Sigmoid colon (tissue), 7 donors: Measurements from ENCODE around the gene SPPL3. TPM values are rescaled to one million over a fixed set of nuclear protein-coding genes. Genes with fewer than 3 reads are reported as not detected.

Source experiments
- DNase-seq: peaks from one replicate; pipeline ENCODE4 v3.0.0-alpha.2; 2019
- H3K27ac ChIP-seq, 4 donors: fragments of 200-600 bp; sonication (generic); one replicate each; pipeline ENCODE4 v1.5.1; 2016 to 2019; ENCODE audit warnings: mild to moderate bottlenecking in 1 of 4
- H3K27me3 ChIP-seq, 3 donors: fragments of 200-600 bp; sonication (generic); one replicate each; pipeline ENCODE4 v1.5.1; 2019; ENCODE audit warnings: mild to moderate bottlenecking in 1 of 3
- H3K36me3 ChIP-seq, 4 donors: fragments of 200-600 bp; sonication (generic); one replicate each; pipeline ENCODE4 v1.5.1; 2016 to 2019
- H3K4me1 ChIP-seq, 4 donors: fragments of 200-600 bp; sonication (generic); one replicate each; pipeline ENCODE4 v1.5.1; 2017 to 2019
- H3K4me3 ChIP-seq, 4 donors: fragments of 200-600 bp; sonication (generic); one replicate each; pipeline ENCODE4 v1.5.1; 2017 to 2019; ENCODE audit warnings: mild to moderate bottlenecking in 2 of 4, moderate library complexity in 1 of 4
- H3K9me3 ChIP-seq, 4 donors: fragments of 200-600 bp in 3 of 4; sonication (generic) in 3 of 4; one replicate each; pipeline versions ENCODE4 v1.5.1 to v1.6.1; 2013 to 2019
- EP300 ChIP-seq, 4 donors: sonication (generic); formaldehyde crosslinking; IDR thresholded peaks; one replicate each; pipeline ENCODE4 v1.6.1; 2017; ENCODE audit warnings: antibody characterized with exemption in 4 of 4
- POLR2A ChIP-seq, 2 donors: fragments of 450-650 bp; IDR thresholded peaks; one replicate each; pipeline ENCODE4 v1.6.1; 2016; ENCODE audit warnings: antibody characterized with exemption in 2 of 2, mild to moderate bottlenecking in 2 of 2, moderate library complexity in 2 of 2
- POLR2AphosphoS5 ChIP-seq, 4 donors: sonication (generic); formaldehyde crosslinking; IDR thresholded peaks; one replicate each; pipeline ENCODE4 v1.6.1; 2017; ENCODE audit warnings: antibody characterized with exemption in 4 of 4
- WGBS, 2 donors: extraction: QIAGEN DNeasy Blood & Tissue Kit; methylation state at CpG; one replicate each; pipeline ENCODE4 v1.1.7; 2013; 5-methylcytosine and 5-hydroxymethylcytosine counted together
- intact Hi-C: fragments of 100-400 bp; cut with DNase I; formaldehyde crosslinking; loops from one replicate; pipeline ENCODE4 v1.15.1; 2023
- polyA plus RNA-seq, 3 donors: library from polyadenylated mRNA; stranded (reverse); fragments of 200-250 nt; gene quantifications; one replicate each; pipeline ENCODE4 v1.2.3, GENCODE V29; 2013
- total RNA-seq, 4 donors: library from RNA; depleted of rRNA; stranded (reverse); fragments of >200 nt; gene quantifications; one replicate each; pipeline ENCODE4 v1.1.0, GENCODE V29; 2016
- TF ChIP-seq, protein P1 (sequence below), 4 experiments: fragments of 450-650 bp in 3 of 4; fragments of 200-600 bp in 1 of 4; IDR thresholded peaks; one replicate each; pipeline ENCODE4 v1.5.1; 2016 to 2019; ENCODE audit warnings: antibody characterized with exemption in 4 of 4, mild to moderate bottlenecking in 3 of 4, moderate library complexity in 2 of 4
- donor health status: healthy with polysubstance abuse.
- donor health status: Bipolar disorder and iron deficiency.
- donor health status: healthy.

Gene SPPL3
- total and polyA plus RNA-seq, 7 donors: 8.6 to 28.0 (median 19.3) TPM

DNA sequence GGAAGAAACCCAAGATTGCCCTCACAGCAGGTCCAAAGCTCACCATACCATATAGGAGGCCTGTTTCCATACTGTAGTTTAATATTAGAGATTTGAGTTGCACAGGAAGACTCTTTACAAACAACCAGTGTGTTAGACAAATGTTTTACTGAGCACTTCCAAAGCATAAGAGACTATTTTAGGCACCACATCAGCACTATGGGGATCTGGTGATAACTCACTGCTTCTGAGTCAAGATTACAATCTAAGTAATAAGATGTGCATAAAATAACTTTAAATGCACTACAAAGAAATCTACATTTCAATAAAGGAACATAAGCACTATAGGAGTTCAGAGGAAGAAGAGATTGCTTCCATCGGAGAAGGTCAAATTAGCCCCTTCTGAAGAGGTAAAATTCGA lies 71.4 kb downstream of the SPPL3 start:
- WGBS, 2 donors: 92 to 94% methylated on average over 2 of the region's 2 CpGs
- intact Hi-C loops: loop anchor here (5.0 kb wide), 1 partner anchor 70 kb away; the partner anchor contains the start of gene SPPL3
- Histone ChIP-seq H3K27ac (peak overlapping the region in 3 of 4 donors; percentile 35 to 71 (median 67)), H3K4me3 (no peak overlapping the region), H3K4me1 (peaks cover 0 to 86% (median 67%) of the 10 kb centered on the region in 4 donors), H3K9me3 (no peaks in the 10 kb centered on the region), H3K36me3 (no peaks in the 10 kb centered on the region), H3K27me3 (no peaks in the 10 kb centered on the region)
- DNase-seq: no peak
- TF ChIP-seq POLR2A (IDR thresholded peaks at IDR 0.05): no peak
- no peak for TF ChIP-seq POLR2AphosphoS5 (IDR thresholded peaks at IDR 0.05)
- TF ChIP-seq, protein P1, sequence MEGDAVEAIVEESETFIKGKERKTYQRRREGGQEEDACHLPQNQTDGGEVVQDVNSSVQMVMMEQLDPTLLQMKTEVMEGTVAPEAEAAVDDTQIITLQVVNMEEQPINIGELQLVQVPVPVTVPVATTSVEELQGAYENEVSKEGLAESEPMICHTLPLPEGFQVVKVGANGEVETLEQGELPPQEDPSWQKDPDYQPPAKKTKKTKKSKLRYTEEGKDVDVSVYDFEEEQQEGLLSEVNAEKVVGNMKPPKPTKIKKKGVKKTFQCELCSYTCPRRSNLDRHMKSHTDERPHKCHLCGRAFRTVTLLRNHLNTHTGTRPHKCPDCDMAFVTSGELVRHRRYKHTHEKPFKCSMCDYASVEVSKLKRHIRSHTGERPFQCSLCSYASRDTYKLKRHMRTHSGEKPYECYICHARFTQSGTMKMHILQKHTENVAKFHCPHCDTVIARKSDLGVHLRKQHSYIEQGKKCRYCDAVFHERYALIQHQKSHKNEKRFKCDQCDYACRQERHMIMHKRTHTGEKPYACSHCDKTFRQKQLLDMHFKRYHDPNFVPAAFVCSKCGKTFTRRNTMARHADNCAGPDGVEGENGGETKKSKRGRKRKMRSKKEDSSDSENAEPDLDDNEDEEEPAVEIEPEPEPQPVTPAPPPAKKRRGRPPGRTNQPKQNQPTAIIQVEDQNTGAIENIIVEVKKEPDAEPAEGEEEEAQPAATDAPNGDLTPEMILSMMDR (IDR thresholded peaks at IDR 0.05): no peak
- no peak for TF ChIP-seq EP300 (IDR thresholded peaks at IDR 0.05)

- no peak for TF ChIP-seq EP300 (IDR thresholded peaks at IDR 0.05)
- DNase-seq: no peak
- Histone ChIP-seq H3K27ac (peak overlapping the region in 2 of 4 donors; percentile 67 to 71), H3K9me3 (no peaks in the 10 kb centered on the region), H3K36me3 (no peaks in the 10 kb centered on the region), H3K4me1 (peaks cover 0 to 76% (median 69%) of the 10 kb centered on the region in 4 donors), H3K27me3 (no peaks in the 10 kb centered on the region), H3K4me3 (no peak overlapping the region)
- WGBS, 2 donors: 79 to 81% methylated on average over 2 of the region's 2 CpGs
- intact Hi-C loops: loop anchor here (5.0 kb wide), 1 partner anchor 71 kb away; the partner anchor contains the start of gene SPPL3
These were observed 72.4 kb downstream of the SPPL3 start for GRCh38 chr12:120831648-120832267.

DNA sequence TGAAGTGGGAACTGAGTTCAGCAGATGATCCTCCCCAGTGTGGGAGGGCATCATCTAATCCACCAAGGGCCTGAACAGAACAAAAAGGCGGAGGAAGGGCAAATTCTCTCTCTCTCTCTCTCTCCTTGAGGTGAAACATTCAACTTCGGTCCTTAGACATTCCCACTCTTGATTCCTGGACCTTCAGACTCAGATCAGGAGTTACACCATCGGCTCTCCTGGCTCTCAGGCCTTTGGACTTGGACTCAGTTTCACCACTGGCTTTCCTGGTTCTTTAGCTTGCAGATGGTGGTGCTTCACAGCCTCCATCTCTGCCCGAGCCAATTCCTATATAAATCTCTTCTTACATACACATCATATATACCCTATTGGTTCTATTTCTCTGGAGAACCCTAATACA lies 73.2 kb downstream of the SPPL3 start:
- 87 to 88% methylated on average over 4 of the region's 4 CpGs for WGBS, 2 donors
- Histone ChIP-seq H3K4me1 (peaks cover 0 to 72% (median 62%) of the 10 kb centered on the region in 4 donors), H3K4me3 (no peak overlapping the region), H3K27ac (peak overlapping the region in 2 of 4 donors; percentile 32 to 71), H3K9me3 (no peaks in the 10 kb centered on the region), H3K27me3 (no peaks in the 10 kb centered on the region), H3K36me3 (no peaks in the 10 kb centered on the region)
- no peak for DNase-seq
- intact Hi-C loops: loop anchor here (5.0 kb wide), 1 partner anchor 71 kb away; the partner anchor contains the start of gene SPPL3
- TF ChIP-seq EP300 (IDR thresholded peaks at IDR 0.05) (no peak), POLR2A (IDR thresholded peaks at IDR 0.05) (no peak), POLR2AphosphoS5 (IDR thresholded peaks at IDR 0.05) (no peak)
- TF ChIP-seq, protein P1 (IDR thresholded peaks at IDR 0.05): no peak

GRCh38 chr12:120830052-120830940 lies 73.9 kb downstream of the SPPL3 start:
- Histone ChIP-seq H3K27ac (peak overlapping the region in 1 of 4 donors; percentile 32), H3K36me3 (no peaks in the 10 kb centered on the region), H3K9me3 (no peaks in the 10 kb centered on the region), H3K4me1 (peaks cover 0 to 68% (median 56%) of the 10 kb centered on the region in 4 donors), H3K27me3 (no peaks in the 10 kb centered on the region), H3K4me3 (no peak overlapping the region)
- no peak for DNase-seq
- 46 to 51% methylated on average over 3 of the region's 3 CpGs for WGBS, 2 donors
- no peak for TF ChIP-seq POLR2AphosphoS5 (IDR thresholded peaks at IDR 0.05)
- no peak for TF ChIP-seq POLR2A (IDR thresholded peaks at IDR 0.05)
- no peak for TF ChIP-seq EP300 (IDR thresholded peaks at IDR 0.05)
- TF ChIP-seq, protein P1 (IDR thresholded peaks at IDR 0.05): no peak
- intact Hi-C loops: loop anchor here (5.0 kb wide), 1 partner anchor 72 kb away; the partner anchor contains the start of gene SPPL3

DNA sequence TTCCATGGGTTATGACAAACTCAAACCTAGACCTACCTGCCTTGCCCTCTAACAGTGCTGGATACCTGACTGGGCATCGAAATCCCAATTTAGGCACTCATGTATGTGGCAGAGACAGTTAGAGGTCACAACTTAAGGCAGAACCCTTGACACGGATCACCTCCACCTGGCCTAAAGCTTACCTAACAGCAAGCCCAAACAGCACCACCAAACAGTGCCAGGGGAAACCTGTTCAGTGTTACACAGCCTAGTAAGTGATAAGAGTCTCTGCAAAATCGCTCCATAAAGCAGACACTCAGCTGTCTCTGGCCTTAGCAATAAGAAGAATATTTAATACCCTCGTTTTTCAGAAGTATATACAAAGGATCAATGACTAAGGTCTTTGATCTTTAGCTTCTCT lies 77.8 kb downstream of the SPPL3 start:
- no peak overlapping the region for H3K4me3 ChIP-seq
- no peaks in the 10 kb centered on the region for H3K36me3 ChIP-seq
- H3K9me3 ChIP-seq: no peaks in the 10 kb centered on the region
- intact Hi-C loops: no loop called here
- TF ChIP-seq, protein P1 (IDR thresholded peaks at IDR 0.05): no peak
- no peak for TF ChIP-seq POLR2AphosphoS5 (IDR thresholded peaks at IDR 0.05)
- H3K4me1 ChIP-seq: peaks cover 0 to 47% (median 18%) of the 10 kb centered on the region in 4 donors
- no peak overlapping the region for H3K27ac ChIP-seq
- no peaks in the 10 kb centered on the region for H3K27me3 ChIP-seq
- WGBS, 2 donors: 53 to 74% methylated on average over 4 of the region's 4 CpGs
- DNase-seq: no peak
